HG02981 (cell line): ENCODE measurements around the gene PYGM.
"Not testable (repeated sequence)": the region's sequence is repeated elsewhere in the genome, so short reads cannot be mapped to it uniquely, and the experiment has no call there.

Source experiments
- ATAC-seq: cut with Tn5 transposase; IDR thresholded peaks from one replicate; pipeline ENCODE4 v1.9.1; 2021; ENCODE audit warnings: mild to moderate bottlenecking, moderate library complexity; ENCODE audit not compliant: unreplicated experiment

The PYGM gene

DNA sequence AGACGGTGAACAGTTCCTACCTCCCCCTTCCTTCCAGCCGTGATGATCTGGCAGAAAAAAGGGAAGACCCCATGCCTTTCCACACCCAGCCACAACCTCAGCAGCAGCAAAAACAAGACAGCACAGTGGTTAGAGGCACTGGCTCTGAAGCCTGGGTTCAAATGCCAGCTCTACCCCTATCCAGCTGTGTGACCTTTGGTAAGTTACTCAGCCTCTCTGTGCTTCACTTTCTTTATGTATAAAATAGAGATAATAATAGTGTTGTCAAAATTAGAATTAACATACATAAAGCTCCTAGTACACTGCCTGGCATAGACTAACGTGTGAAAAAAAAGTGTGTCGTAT is 41.0 kb downstream of the PYGM start:
- ATAC-seq, result no peak

DNA sequence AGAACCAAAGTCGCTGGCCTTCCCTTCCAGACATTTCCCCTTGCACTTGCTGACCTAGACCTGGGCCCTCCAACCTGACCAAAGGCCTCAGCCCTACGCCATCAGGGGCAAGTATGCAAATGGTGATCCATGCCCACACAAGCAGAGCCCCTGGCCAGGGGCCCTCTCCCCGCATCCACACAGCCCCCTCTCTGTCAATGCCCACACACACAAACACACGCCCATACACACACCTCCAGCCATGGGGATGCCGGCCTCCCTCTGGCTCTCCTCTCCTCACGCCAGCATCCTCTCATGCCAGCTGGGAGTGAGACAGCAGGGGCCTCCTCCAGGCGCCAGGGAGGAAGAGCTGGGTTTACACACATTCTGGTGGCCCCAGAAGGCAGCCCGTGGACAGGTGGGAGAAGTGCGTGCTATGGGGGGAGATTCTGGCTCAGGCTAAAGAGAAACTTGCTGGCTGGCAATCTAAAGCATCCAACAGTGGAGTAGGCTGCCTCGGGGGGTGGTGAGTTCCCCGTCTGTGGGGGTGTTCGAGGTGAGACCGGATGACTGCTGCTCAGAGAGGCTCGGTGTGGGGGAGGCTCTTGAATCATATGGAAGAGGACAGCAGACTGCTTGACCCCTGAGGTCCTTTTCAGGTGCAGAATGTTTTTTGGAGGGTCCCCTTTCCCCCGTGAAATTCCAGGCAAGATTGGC is 41.5 kb downstream of the PYGM start:
- ATAC-seq, result no peak

DNA sequence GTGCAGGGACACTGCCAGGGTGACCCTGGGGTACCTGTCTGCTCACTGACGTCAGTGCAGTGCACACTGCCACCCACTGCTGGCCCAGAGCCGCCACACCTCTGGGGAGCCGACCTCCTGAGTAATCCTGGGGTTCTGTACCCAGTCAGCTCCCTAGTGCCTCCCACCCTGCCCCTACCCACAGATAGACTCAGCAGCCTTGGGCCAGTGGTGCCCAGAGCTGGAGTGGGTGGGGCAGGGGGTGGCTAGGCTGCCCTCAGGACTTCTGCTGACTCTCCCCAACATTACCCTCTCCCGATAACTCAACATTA is 42.6 kb downstream of the PYGM start:
- ATAC-seq, result no peak

DNA sequence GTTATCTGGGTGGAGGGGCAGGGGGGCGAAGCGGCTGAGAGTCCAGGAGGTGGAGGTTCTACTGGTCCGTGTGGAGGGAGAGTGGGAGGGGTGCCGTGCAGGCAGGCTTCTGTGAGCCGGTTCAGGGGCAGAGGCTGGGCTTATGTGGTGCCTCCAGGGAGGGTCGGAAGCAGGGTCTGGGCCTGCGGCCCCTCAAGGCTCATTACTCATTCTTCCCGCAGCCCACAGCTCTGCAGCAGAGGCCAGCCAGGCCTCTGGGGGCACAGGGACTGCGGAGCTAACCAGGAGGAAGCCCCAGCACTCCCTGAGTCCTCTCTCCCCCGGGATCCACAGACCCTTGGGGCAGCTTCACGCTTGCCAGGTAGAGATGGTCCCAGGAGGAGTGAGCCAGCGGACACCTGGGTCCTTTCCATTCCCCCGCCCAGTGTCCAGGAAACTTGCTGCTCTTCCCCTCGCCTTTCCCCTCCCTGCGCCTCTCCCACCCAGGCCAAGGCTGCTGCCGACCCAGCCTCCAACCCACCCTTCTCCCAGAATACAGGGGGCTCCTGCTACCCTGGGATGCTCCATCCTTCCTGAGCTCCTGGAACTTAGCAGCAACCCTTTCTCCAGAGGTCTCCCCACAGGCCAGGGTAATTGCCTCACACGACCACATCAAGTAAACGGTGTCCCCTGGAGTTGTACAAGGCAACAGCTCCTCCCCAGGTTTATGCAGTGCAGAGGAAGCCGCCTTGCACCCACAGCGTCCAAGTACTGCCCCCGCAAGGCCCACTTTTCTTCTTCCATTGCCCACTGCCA is 43.1 kb downstream of the PYGM start:
- ATAC-seq, result no peak

DNA sequence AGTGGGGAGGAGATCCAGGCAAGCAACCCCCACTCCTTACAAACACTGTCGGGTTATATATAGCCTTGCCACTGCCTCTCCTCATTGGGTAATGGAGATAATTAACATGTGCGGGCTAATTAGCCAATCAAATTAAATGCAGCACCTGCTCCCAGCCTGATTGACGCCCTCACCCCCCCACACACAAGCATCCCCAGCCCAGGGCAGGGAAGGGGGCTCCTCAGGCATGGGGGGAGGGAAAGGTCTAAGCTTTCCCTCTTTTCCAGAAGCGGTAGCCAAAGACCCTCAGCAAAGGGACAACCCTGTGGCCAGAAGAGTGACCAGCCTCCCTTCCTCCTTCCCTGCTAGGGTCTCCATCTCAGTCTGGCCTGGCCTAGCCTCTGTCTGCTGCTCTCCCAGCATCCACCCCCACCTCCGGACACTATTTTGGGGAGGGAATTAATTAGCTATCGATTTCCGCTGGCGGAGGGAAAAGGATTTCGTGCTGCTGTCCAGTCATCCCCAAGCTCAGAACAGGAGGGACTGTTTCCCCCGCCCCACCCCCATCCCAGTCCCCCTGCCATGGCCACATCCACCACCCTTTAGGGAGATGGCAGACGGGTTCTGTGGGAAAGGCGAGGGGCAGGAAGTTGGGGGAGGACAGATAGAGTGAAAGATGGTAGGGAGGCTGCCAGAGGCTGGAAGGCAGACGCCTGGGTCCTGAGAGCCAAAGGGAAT is 43.9 kb downstream of the PYGM start:
- no peak for ATAC-seq

DNA sequence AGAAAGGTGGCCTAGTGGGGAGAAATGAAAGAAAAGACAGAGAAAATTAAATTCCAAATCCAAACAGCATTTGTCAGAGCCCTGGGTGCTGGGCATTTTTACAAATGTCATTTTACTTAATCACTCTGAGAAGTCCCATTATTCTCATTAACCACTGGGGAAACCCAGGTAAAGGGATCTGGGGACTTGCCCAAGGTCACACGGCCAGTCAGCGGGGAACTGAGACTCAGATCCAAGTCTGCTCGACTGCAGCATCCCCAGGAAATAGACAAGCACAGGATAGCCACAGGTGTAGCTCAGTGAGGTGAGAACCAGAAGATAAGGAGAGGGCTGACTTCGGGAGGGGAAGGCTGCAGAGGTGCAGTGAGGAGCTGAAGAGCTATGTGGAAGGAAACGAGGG is 44.7 kb downstream of the PYGM start:
- no peak for ATAC-seq

DNA sequence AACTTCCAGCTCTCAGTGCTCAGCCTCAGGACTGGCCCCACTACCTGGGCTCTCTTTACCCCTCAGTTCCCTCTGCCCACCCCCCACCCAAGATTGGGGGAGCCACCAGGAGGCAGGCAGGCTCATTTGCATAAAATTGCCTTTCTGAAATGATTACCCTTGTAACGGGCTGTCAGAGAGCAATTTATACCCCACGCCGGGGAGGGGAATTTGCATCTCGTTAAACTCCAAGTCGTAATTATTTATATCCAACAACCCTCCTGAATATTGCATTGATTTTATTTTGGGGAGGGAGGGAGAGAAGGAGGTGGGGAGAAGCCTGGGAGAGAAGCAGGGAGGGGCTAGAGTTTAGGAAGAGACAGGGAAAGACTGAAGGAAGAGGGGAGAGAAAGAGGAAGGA is 45.1 kb downstream of the PYGM start:
- ATAC-seq, result no peak

DNA sequence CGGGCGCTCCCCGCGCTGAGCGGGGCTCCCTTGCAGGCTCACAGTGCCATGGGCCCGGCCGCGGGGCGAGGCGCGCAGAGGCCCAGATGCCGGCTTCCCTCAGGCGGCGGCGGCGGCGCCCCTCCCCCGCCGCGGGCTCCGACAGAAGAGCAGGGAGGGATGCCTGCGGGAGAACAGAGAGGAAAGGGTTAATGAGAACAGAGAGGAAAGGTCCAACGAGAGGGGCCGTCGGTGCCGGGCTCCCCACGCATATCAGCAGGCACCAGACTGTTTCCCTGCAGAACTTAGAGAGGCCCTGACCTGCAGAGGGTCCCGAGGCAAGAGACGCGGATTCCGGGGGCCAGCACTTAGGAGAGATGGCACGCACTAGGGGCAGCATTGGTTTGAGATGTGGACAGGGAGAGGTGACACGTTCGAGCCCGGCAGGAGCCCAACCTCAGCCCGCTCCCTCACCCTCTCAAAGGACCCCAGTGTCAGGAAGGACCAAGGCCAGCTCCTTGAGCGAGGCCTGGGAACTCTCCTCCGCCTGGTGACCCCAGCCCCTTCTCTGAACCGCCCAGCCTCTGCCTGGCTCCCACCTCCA is 45.9 kb downstream of the PYGM start:
- ATAC-seq, result no peak

DNA sequence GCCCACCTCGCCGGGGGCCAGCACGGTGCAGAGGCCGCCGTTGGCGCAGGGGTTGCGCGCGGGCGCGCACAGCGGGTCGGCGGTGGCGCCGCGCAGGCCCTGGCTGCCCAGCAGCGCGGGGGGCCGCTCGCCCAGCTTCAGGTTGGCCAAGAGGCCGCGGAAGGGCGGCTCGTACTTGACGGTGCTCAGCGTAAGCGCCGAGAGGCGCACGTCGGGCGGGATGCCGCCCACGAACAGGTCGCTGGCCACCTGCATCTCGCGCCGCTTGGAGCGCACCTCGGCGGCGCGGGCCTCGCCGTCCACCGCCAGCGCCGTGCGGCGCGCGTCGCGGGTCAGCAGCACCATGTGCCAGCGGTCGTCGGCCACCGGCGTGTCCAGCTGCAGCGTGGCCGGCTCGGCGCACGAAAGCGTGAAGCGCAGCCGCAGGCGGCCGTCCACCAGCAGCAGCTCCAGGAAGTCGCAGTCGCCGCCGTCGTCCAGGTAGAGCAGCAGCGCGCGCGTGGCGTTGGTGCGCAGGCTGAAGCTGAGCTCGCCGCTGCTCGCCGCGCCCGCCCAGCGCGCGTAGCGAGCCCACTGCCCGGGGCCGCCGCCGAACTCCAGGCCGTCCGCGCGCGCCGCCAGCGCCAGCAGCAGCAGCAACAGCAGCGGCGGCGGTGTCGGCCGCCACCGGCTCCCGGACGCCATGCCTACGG is 46.6 kb downstream of the PYGM start:
- ATAC-seq, result no peak

DNA sequence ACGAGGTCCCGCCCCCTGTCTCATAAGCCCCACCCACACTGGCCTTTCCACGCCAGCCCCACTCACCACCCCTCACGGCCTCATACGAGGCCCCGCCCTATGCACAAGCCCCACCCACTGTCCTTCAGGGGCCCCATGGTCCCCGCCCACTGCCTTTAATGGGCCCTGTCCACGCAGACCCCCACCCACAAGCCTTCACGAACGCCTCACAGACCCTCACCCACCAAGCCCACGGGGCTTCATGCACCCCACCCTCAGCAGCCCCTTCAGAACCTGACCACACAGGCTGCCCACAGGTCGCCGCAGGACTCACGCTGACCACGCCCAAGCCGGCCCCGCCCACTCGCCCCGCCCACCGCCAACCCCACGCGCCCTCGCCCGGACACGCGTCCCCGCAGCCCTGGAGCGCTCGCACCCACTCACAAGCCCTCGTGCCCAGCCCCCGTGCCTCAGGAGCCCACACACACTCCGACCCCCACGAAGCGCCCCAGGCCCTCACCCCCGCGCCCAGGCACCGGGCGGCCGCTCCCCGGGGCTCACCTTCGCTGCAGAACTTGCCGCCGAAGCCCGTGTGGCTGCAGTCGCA is 47.3 kb downstream of the PYGM start:
- ATAC-seq, result no peak

DNA sequence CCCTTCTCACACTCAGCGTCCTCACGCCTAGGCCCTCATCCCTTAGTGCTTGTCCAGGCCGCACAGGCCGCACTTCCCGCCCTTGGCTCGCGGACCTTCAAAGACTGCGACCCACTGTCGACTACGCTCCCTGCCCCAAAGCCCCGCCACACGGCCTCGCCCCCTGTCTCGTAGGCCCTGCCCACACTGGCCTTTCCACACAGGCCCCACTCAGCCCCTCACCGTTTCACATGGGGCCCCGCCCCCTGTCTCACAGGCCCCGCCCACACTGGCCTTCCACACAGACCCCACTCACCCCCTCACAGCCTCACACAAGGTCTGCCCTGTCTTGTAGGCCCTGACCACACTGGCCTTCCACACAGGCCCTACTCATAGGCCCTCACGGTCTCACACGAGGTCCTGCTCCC is 47.8 kb downstream of the PYGM start:
- ATAC-seq, result no peak

DNA sequence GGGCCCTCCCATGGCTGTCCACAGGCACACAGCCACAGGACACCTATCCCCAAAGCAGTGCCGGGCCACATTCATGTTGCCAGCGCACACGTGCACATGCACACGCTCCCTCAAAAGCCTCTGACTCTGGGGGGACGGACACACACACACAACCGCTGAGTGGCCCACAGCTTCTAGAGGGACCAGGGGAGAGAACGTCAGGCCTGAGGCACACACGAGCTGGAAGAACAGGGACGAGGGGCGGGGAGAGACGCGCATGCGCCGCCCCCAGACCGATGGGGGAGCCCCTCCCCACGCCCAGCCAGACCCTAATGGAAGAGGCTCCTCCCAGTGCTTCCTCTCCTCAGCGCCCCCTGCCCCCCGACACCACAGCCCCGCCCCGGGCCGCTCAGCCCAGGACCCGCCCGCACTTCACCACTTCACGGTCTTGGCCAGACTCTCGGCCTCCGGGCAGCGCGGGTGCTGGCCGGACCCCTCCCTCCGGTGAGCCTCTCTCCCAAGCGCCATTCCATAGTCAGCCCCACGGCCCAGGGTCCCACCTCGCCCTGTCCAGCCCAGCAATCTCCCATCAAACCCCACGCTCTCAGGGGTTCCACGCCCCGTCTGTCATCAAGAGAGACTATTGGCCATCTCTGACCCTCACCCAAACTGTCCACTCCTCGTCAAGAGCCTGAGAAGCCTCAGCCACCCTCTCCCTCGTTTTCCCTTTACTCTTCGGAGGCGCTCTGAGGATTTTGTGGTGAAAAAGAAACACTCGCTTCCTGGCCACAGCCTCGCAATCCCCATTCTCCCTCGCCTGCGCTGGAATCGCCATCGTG is 48.4 kb downstream of the PYGM start:
- ATAC-seq, result no peak

DNA sequence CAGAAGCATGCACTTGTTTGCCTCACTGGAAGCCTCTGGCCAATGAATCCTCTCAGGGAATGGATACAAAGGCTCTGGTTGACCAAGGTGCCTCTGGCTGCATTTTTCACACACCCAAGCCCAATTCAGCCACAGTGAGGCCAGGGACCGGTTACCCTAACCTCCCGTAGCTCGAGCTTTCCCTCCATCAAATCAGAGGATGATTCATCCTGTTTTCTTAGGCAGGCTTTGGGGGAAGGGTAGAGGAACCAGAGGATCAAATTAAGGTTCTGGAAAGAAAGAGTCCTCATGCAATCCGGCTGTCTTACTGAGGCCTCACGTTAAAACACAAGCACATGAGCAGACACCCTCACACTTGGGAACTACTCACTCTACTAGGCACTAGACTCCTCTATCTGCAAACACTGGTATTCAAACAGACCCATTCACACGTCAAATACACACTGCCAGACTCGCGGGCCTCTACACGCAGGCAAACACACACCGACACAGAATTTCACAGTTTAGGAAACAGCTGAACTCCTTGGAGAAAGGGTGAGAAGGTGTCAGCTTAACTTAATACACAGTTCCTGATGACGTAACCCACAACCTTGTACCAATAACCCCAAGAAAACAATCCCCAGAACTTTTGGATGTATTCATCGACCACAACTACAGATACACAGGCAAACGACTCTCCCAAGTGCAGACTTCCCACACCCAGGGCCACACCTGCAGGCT is 49.2 kb downstream of the PYGM start:
- no peak for ATAC-seq

DNA sequence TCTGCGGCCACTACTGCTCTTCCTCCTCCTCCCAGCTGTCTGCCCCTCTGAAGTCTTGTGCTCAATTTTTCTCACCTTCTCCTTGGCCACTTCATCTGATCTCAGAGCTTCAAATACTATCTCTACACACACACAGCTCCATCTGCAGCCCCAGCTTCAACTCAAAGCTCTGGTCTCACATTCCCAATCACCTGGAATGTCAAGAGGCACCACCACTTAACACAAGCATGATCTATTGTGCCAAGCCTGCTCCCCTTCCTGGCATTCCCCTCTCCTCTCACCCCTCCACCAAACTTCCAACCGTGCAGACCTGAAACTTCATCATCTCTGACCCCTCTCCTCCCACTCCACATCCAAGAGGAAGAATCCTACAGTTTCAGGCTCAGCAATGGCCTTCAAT is 54.3 kb downstream of the PYGM start:
- no peak for ATAC-seq

DNA sequence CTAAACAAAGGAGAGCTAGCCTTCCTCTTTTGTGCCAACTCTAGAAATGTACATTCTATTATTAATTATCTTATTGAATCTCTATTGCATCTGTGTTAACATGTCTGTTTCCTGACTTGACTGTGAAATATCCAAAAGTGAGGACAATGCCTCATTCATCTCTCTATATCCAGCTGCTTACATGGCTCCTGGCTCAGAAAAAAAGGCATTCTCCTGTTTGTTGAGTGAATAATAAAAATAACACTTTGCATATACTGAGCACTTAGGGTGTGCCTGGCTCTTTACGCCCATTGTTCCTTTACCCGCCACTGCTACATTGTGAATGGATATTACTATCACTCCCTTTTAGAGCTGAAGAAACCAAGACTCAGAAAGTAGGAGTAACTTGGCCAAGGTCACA is 56.7 kb downstream of the PYGM start:
- no peak for ATAC-seq

DNA sequence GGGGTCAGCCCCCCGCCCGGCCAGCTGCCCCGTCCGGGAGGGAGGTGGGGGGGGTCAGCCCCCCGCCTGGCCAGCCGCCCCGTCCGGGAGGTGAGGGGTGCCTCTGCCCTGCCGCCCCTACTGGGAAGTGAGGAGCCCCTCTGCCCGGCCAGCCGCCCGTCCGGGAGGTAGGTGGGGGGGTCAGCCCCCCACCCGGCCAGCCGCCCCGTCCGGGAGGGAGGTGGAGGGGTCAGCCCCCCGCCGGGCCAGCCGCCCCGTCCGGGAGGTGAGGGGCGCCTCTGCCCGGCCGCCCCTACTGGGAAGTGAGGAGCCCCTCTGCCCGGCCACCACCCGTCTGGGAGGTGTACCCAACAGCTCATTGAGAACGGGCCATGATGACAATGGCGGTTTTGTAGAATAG is 57.8 kb downstream of the PYGM start:
- ATAC-seq, result not testable (repeated sequence)

DNA sequence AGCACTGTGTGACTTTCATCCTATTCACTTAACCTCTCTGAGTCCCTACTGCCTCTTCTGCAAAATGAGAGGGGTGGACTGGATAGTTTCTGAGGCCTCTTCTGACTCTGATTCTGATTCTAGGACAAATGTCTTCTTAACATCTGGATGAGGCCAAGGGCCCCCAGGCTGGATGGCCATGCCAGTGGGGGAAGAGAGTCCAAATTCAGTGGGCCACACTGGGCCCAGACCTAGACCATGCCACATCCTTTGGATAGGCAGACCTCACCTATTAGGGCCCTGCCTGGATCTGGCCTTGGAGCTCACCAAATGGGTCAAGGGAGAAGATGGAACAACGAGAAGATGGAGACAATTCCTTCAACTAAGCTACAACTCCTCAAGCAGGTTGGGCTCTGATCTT is 61.3 kb downstream of the PYGM start:
- no peak for ATAC-seq

DNA sequence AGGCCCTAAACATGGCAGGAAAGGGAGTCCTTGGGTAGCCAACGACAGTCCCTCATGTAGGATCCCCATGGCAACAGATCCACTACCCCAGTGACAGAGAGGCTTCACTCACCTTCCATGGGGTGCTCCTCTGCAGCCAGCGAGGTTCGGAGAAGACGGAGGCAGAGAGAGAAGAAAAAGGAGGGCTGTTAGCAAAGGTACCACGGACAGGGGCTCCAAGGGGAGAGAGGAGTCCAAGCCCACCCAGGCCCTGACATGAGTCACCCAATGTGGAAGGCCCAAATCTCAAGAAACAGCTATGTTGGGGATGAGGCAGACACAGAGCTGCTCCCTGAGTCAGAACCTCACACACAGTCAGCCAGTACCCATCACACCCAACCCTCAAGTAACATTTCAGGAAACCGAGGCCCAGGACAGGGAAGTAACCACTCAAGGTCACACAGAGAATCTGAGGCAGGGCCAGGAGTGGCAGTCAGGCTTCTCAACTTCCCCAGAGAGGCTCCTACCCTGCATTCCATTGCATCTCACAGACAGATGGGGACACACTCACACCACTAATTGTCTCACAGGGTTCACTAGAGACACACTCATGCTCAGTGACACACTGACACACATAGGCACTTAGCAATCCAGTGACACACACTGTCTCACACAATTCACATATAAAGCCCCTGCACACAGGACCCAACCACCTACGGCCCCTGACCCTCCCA is 62.0 kb downstream of the PYGM start:
- no peak for ATAC-seq
